ENCODE measurements around the gene MB21D2. TPM values are rescaled to one million over a fixed set of nuclear protein-coding genes. Genes with fewer than 3 reads are reported as not detected.

The MB21D2 gene
- total RNA-seq, 6 experiments from 2014 or later: 17.2 to 20.9 (median 19.5) TPM

DNA sequence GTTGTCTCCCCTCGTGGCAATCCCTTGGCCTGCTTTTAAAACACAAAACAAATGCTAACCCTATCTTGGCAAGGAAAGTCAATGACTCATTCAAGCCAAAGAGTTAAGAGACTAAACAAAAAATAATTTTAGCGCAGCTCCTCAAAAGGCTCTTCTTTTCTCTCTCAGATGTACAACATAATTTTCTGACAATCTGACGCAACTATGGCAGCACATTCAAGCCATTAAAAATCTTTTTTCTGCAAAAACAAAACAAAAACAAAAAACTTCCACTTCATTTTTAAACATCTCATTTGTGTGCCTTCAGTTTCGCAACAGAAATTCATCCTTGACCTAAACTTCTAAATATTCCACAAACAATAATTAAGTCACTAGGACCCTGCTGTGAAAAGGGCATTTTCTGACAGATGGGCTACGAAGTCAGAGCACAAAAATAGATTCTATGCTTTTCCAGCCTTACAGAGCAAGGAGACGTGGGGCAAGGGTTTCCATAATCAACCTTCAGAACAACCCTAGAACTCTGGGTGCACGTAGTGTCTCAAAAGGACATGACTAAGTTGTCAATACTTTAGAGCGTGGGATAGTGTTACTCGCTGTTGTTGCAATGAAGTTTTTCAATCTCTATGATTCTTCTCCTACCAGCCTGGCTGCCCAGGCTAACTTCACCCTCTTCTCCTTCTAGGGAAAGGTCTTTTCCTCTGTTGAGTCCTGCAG lies 84.3 kb downstream of the MB21D2 start:
- Mint-ChIP-seq H3K27ac (peak overlapping the region; percentile 88), H3K36me3 (ENCODE audit: low read depth) (peaks cover 10% of the 10 kb centered on the region), H3K4me1 (ENCODE audit: low read depth) (peaks cover 85% of the 10 kb centered on the region), H3K27me3 (ENCODE audit: insufficient read depth) (no peaks in the 10 kb centered on the region; the same call in 1 of the 2 replicates), H3K9me3 (no peaks in the 10 kb centered on the region), H3K4me3 (peak overlapping the region; percentile 73)
- DNase-seq: peak; percentile 77
- TF ChIP-seq, protein P1, sequence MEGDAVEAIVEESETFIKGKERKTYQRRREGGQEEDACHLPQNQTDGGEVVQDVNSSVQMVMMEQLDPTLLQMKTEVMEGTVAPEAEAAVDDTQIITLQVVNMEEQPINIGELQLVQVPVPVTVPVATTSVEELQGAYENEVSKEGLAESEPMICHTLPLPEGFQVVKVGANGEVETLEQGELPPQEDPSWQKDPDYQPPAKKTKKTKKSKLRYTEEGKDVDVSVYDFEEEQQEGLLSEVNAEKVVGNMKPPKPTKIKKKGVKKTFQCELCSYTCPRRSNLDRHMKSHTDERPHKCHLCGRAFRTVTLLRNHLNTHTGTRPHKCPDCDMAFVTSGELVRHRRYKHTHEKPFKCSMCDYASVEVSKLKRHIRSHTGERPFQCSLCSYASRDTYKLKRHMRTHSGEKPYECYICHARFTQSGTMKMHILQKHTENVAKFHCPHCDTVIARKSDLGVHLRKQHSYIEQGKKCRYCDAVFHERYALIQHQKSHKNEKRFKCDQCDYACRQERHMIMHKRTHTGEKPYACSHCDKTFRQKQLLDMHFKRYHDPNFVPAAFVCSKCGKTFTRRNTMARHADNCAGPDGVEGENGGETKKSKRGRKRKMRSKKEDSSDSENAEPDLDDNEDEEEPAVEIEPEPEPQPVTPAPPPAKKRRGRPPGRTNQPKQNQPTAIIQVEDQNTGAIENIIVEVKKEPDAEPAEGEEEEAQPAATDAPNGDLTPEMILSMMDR (IDR thresholded peaks at IDR 0.05): no peak

DNA sequence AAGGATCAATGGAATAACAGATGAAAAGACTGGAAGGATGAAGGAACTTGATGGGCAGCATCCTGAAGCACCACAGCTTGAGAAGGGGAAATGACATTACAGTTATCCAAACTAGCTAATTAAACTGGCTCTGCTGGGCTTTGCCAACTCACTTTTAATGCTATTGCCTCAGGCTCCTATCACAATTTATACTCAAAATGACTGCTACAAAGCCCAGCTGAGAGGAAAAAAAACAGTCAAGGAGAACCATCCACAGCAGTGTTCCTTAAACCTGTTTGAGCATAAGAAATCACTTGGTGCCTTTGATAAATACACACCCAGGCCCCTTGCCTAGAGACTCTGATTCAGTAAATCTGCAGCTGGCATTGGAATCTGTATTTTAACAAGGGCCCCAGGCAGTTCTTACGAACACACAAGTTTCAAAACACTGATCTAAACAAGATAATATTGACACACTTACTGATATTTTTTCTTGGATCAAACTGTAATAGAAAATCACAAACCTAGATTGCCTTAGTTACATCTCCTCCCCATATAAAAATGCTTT lies 85.8 kb downstream of the MB21D2 start:
- no peaks in the 10 kb centered on the region for H3K27me3 Mint-ChIP-seq (ENCODE audit: insufficient read depth)
- DNase-seq: peak; percentile 27
- peak overlapping the region; percentile 88 for H3K27ac Mint-ChIP-seq
- H3K4me3 Mint-ChIP-seq: peak overlapping the region; percentile 66
- peaks cover 10% of the 10 kb centered on the region; the same call in 1 of the 2 replicates for H3K36me3 Mint-ChIP-seq (ENCODE audit: low read depth)
- TF ChIP-seq, protein P1 (IDR thresholded peaks at IDR 0.05): no peak
- H3K9me3 Mint-ChIP-seq: no peaks in the 10 kb centered on the region
- H3K4me1 Mint-ChIP-seq (ENCODE audit: low read depth): peaks cover 82% of the 10 kb centered on the region

DNA sequence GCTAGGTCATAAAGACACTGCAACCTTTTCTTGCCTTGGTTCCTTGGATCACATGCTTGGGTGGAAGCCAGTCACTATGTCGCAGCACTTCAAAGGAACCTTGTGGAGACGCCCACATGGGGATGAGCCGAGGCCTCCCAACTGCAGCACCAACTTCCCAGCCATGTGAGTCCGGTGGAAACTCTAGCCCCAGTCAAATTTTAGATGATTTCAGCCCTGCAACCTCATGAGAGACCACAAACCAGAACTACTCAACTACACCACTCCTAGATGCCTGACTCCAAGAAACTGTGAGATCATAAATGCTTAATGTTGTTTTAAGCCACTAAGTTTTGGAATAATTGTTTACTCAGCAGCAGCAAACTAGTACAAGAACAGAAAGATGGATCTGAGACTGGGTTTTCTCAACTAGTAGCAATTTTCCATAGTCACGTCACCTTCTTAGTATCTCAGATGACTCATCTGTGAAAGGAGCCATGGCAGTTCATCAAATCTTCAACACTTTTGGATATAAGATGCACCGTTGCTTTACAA lies 86.5 kb downstream of the MB21D2 start:
- Mint-ChIP-seq H3K27me3 (ENCODE audit: insufficient read depth) (no peaks in the 10 kb centered on the region; the same call in 1 of the 2 replicates), H3K4me3 (peak overlapping the region; percentile 66), H3K9me3 (no peaks in the 10 kb centered on the region), H3K4me1 (ENCODE audit: low read depth) (peaks cover 79% of the 10 kb centered on the region), H3K36me3 (ENCODE audit: low read depth) (peaks cover 13% of the 10 kb centered on the region), H3K27ac (peak overlapping the region; percentile 88)
- peak; percentile 95 for DNase-seq
- TF ChIP-seq, protein P1 (IDR thresholded peaks at IDR 0.05): no peak

DNA sequence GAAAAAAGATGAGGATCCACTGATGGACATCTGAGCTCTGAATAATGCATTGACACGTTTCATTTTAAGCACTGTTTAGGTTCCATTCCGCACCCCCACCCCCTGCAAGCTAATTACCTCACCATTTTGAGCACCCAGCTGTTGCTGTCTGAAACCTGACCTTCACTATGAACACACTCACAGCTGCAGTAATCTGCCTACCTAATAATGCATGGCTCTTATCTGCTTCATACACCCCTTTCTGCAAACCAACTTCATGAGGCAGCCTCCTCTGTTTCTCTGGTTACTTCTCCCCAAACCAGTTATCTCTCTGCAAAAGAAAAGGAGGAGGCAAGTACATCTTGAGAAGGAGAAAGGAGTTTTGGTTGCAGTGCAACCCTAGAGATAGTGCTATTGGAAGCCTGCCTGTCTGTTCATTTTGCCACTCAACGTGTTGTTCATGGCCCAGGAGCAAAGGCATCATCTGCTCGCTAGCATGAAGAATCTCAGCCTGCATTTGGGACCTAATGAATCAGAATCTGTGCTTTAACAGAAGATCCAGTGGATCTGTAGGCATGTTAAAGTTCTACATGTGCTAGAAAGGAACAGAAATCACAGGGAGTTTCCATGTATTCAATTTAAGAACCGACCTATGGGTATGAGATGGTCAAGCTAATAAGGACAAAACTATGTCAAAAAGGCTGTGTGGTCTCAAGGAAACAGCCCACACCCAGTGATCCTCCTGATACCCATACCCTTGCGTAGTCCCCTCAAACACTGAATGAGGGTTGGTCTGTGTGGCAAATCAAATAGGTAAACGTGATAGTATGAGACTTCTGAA lies 87.2 kb downstream of the MB21D2 start:
- Mint-ChIP-seq H3K4me1 (ENCODE audit: low read depth) (peaks cover 79% of the 10 kb centered on the region), H3K9me3 (no peaks in the 10 kb centered on the region), H3K4me3 (peak overlapping the region; percentile 66), H3K27ac (peak overlapping the region; percentile 88), H3K36me3 (ENCODE audit: low read depth) (peaks cover 12% of the 10 kb centered on the region), H3K27me3 (ENCODE audit: insufficient read depth) (no peaks in the 10 kb centered on the region; the same call in 1 of the 2 replicates)
- TF ChIP-seq, protein P1 (IDR thresholded peaks at IDR 0.05): no peak
- DNase-seq: no peak

DNA sequence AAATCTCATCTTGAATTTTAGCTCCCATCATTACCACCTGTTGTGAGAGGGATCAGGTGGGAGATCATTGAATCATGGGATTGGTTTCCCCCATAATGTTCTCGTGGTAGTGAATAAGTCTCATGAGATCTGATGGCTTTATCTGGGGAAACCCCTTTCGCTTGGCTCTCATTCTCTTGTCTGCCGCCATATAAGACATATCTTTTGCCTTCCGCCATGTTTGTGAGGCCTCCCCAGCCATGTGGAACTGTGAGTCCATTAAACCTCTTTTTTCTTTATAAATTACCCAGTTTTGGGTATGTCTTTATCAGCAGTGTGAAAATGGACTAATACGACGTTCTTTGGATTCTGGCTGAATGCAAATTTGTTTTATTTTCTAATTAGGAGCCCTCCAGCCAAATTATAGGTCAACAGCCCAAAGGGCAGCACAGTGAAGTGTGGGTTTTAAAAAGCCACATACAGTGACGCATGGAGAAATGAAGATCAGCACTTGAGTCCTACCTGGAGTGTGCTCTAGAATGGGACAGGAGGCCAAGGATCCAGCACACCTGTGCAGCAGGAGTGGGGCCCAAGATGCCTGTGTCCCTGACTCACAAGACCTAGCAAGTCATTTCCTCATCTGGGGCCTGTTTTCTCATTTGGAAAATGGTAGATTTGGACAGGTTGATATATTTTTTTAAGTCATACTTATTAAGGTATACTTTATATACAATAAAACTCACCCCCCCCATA lies 89.6 kb downstream of the MB21D2 start:
- no peak for DNase-seq
- Mint-ChIP-seq H3K27me3 (ENCODE audit: insufficient read depth) (no peaks in the 10 kb centered on the region; the same call in 1 of the 2 replicates), H3K9me3 (no peaks in the 10 kb centered on the region), H3K4me1 (ENCODE audit: low read depth) (peaks cover 65% of the 10 kb centered on the region), H3K27ac (no peak overlapping the region; the same call in 1 of the 2 replicates), H3K36me3 (ENCODE audit: low read depth) (peaks cover 16% of the 10 kb centered on the region), H3K4me3 (no peak overlapping the region)
- TF ChIP-seq, protein P1 (IDR thresholded peaks at IDR 0.05): no peak
